ENCODE measurements around the gene PFKFB2. TPM values are rescaled to one million over a fixed set of nuclear protein-coding genes. Genes with fewer than 3 reads are reported as not detected.
"Not testable (repeated sequence)": the region's sequence is repeated elsewhere in the genome, so short reads cannot be mapped to it uniquely, and the experiment has no call there.

Gene PFKFB2
- polyA plus RNA-seq, 1 donor from 2014 or later, result 2.2 TPM

DNA sequence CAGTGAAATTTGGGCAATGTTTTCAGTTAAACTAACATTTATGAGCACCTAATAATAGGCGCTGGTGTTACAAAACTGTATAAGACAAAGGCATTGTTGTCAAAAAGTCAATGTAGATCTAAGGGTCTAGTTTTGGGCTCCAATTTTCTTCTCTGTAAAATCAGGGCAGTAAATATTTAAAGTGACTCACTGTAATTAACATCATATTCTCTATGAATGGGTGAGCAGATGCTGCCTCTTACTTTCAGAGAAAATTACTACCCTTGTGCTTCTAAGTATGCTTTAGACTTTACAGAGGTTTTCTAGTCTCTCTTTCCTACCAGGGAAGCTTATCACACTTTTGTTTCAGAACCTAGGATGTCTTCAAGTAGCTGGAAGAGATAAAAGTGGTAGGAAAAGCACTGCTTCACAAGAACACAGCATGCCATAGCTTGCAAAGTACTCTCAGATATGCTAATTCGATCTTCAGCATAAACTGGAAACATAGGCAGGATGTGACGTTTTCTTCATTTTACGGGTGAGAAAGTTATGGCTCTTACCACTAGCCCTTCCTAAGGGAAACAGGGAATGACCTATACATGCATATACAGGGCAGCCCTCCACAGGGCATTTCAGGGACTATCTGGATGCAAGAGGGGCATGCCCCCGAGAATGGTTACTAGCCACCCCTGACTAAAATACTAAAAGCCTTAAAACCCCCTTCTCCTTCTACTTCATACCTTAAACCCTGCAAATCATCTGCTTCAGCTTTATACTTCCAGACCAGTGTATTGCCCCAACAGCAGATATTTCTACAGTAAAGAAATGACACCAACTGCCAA lies 23.2 kb upstream of the PFKFB2 start:
- no peaks in the 10 kb centered on the region for H3K4me1 Mint-ChIP-seq
- no peak overlapping the region for H3K4me3 Mint-ChIP-seq
- H3K36me3 Mint-ChIP-seq, result no peaks in the 10 kb centered on the region
- peaks cover 0 to 2% (median 0%) of the 10 kb centered on the region in 3 donors for H3K9me3 Mint-ChIP-seq
- no peak overlapping the region for H3K27ac Mint-ChIP-seq
- peaks cover 27% of the 10 kb centered on the region for H3K27me3 Mint-ChIP-seq

DNA sequence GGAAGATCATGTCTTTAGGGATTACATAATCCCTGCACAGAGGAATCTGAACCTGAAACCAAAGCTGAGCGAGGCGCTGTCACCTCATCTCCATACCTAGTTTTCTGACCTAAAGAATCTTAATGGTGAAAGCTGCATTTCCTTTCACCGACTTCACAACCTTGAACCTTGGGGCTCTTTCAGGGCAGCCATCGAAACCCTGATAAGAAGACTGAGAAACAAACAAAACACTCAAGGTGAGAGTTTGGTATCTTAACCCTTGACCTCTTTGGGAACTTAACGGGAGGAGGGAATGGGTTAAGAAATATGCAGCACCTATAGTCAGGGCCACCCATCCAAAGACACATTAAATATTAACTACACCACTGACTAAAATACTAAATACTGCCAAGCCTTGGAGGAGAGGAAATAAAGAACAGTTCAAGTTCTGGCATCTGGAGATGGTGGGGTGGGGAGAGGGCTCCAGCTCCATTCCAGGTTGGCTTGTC lies 22.5 kb upstream of the PFKFB2 start:
- Mint-ChIP-seq H3K9me3 (peaks cover 0 to 2% (median 0%) of the 10 kb centered on the region in 3 donors), H3K36me3 (no peaks in the 10 kb centered on the region), H3K27me3 (peaks cover 26% of the 10 kb centered on the region), H3K4me3 (no peak overlapping the region), H3K4me1 (no peaks in the 10 kb centered on the region), H3K27ac (no peak overlapping the region)

- Mint-ChIP-seq H3K9me3 (peaks cover 0 to 2% (median 0%) of the 10 kb centered on the region in 3 donors), H3K27me3 (peaks cover 26% of the 10 kb centered on the region), H3K4me1 (no peaks in the 10 kb centered on the region), H3K4me3 (no peak overlapping the region), H3K27ac (no peak overlapping the region), H3K36me3 (no peaks in the 10 kb centered on the region)
Observed at GRCh38 chr1:207031016-207031415, 22.1 kb upstream of the PFKFB2 start.

DNA sequence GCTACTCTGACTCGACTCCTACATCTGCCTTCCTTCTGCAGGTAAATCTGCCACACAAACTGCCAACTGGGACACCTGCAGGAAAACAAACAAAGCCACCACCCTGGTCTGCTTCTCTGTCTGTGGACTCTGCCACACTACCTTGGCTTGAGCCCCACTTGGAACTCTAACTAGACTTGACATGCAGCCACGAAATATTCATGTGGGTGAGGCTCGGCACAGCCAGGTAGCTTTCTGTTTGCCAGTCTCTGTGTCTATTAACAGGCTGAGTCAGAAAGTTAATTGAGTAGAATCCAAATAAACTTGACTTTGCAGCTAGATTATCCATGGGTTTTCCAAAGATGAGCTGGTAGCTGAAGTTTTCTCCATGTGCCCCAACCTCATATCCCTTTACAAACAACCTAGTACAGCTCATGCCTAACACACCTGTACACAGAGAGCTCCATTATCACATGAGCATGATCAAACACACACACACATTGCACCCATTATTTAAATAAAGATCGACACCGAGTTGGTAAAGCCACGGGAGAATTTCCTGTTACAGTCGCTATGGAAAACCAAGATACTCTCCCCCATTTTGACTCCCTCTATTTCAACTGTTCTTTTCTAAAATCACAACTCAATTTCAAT lies 21.3 kb upstream of the PFKFB2 start:
- Mint-ChIP-seq H3K4me3 (no peak overlapping the region), H3K27ac (no peak overlapping the region), H3K36me3 (no peaks in the 10 kb centered on the region), H3K9me3 (peaks cover 0 to 2% (median 0%) of the 10 kb centered on the region in 3 donors), H3K27me3 (peaks cover 26% of the 10 kb centered on the region), H3K4me1 (no peaks in the 10 kb centered on the region)

GRCh38 chr1:207032528-207033017 lies 20.5 kb upstream of the PFKFB2 start, which contains the start of gene C1orf116:
Gene C1orf116 (minus strand): TSS chr1:207032756. CDS start chr1:207027598, 5,158 bp downstream.
- no peak within 1 kb of the TSS for H3K27ac Mint-ChIP-seq
- H3K4me1 Mint-ChIP-seq, result no peaks in the 10 kb centered on the region
- peaks cover 0 to 2% (median 0%) of the 10 kb centered on the region in 3 donors for H3K9me3 Mint-ChIP-seq
- H3K36me3 Mint-ChIP-seq, result no peaks in the 10 kb centered on the region
- peaks cover 22% of the 10 kb centered on the region for H3K27me3 Mint-ChIP-seq
- H3K4me3 Mint-ChIP-seq, result no peak within 1 kb of the TSS

DNA sequence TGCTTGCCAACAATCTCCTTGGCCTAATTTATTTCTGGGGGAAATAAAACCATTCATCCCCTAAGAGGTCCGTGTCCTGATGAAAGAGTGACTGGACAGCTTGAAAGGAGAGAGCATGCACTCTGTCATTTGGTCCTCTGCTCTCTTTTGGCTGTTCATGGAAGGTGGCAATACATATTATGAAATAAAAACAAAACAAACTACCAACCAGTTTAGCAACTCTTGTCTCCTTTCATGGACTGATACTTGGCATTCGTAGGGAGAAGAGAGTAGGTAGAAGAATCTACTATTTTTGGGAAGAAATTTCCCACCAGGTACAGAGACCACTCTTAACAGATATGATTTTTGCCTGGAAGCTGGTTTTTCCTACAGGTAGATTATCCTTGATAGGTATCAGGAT lies 19.8 kb upstream of the PFKFB2 start:
- peaks cover 18% of the 10 kb centered on the region for H3K27me3 Mint-ChIP-seq
- peaks cover 0 to 2% (median 0%) of the 10 kb centered on the region in 3 donors for H3K9me3 Mint-ChIP-seq
- no peak overlapping the region for H3K27ac Mint-ChIP-seq
- no peaks in the 10 kb centered on the region for H3K4me1 Mint-ChIP-seq
- H3K4me3 Mint-ChIP-seq, result no peak overlapping the region
- no peaks in the 10 kb centered on the region for H3K36me3 Mint-ChIP-seq

DNA sequence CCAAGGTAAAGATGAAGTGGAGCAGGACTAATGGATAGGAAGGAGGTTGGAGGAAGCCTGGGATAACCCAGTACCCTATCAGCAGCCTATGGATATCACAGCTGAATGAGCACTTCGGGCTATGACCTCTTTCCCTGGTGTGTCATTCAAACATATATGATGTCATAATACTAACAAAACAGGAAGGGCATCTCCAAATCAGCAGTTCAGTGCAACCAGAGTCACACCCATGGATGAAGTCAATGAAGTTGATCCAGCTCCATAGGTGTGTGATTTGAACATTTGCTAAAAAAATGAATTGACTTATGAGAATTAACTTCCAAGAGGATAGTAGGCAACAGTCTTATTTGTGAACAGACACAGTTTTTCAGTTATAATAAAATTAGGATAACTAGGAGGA lies 18.9 kb upstream of the PFKFB2 start:
- Mint-ChIP-seq H3K36me3 (no peaks in the 10 kb centered on the region), H3K27ac (no peak overlapping the region), H3K27me3 (peaks cover 11% of the 10 kb centered on the region), H3K9me3 (peaks cover 0 to 2% (median 0%) of the 10 kb centered on the region in 3 donors), H3K4me3 (no peak overlapping the region), H3K4me1 (no peaks in the 10 kb centered on the region)

DNA sequence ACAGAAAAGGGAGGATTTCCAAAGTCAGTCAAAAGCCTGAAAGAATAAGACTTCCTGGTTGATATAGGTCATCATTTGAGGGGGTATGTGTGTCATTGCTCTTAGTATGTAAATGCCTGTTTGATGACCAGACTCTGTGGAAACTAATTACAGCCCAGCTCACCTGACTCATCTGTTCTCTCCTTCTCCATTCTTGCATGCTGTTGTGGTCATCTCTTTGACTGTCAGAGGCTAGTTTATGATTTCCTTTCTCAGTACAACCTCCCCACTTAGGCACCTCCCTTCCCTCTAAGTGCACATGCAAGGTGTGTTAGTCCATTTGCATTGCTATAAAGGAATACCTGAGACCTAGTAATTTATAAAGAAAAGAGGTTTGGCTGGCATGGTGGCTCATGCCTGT lies 18.1 kb upstream of the PFKFB2 start:
- Mint-ChIP-seq H3K36me3 (no peaks in the 10 kb centered on the region), H3K27ac (no peak overlapping the region), H3K27me3 (peaks cover 11% of the 10 kb centered on the region), H3K4me1 (no peaks in the 10 kb centered on the region), H3K9me3 (peaks cover 0 to 2% (median 0%) of the 10 kb centered on the region in 3 donors), H3K4me3 (no peak overlapping the region)

DNA sequence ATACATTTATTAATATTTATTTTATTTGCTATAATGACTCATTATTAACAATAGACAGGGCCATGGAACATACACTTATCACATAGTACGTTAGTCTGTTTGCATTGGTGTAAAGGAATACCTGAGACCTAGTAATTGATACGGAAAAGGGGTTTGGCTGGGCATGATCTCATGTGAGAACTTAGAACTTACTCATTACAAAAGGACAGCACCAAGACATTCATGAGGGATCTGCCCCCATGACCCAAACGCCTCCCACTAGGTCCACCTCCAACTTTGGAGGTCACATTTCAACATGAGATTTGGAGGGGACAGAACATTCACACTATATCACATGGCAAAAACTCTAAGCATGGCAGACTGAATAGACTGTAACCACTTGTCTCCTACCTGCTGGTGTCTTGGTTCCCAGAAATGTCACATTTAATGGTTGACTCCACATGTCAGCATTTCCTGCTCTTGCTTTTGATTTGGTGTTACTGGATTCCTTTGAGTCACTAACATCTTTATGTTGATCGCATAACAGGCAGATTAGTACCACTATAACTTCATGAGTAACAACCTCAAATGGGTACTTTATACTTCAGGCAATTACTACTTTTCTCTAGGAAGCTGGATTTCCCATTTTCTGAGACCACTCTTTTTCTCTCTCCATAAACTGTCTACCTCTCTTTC lies 17.1 kb upstream of the PFKFB2 start:
- peaks cover 7% of the 10 kb centered on the region for H3K27me3 Mint-ChIP-seq
- no peaks in the 10 kb centered on the region for H3K9me3 Mint-ChIP-seq
- no peaks in the 10 kb centered on the region for H3K4me1 Mint-ChIP-seq
- H3K36me3 Mint-ChIP-seq, result no peaks in the 10 kb centered on the region
- H3K4me3 Mint-ChIP-seq, result no peak overlapping the region
- H3K27ac Mint-ChIP-seq, result no peak overlapping the region

DNA sequence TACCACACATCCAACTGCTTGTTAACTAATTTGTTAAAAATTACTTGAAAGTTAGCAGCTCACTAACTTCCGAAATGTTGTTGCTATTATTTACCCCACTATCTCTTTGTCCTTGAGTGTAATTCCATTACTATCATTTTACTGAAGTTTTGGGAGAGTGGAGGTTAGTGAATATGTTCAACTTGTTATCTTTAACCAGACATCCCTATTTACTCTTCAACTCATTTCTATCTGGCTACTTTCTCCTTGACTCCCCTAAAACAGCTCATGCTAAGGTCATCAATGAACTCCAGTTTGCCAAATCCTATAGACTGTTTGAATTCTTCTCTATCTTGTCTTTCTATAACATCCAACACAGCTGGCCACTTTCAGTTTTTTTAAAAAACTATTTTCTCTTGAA lies 16.2 kb upstream of the PFKFB2 start:
- Mint-ChIP-seq H3K9me3 (no peaks in the 10 kb centered on the region), H3K27me3 (peaks cover 2% of the 10 kb centered on the region), H3K36me3 (no peaks in the 10 kb centered on the region), H3K27ac (no peak overlapping the region), H3K4me3 (no peak overlapping the region), H3K4me1 (no peaks in the 10 kb centered on the region)

- no peak overlapping the region for H3K27ac Mint-ChIP-seq
- H3K4me1 Mint-ChIP-seq, result no peaks in the 10 kb centered on the region
- no peaks in the 10 kb centered on the region for H3K9me3 Mint-ChIP-seq
- peaks cover 2% of the 10 kb centered on the region for H3K27me3 Mint-ChIP-seq
- peaks cover 2% of the 10 kb centered on the region for H3K36me3 Mint-ChIP-seq
- H3K4me3 Mint-ChIP-seq, result no peak overlapping the region
Observed at GRCh38 chr1:207039380-207040180, 13.5 kb upstream of the PFKFB2 start.

DNA sequence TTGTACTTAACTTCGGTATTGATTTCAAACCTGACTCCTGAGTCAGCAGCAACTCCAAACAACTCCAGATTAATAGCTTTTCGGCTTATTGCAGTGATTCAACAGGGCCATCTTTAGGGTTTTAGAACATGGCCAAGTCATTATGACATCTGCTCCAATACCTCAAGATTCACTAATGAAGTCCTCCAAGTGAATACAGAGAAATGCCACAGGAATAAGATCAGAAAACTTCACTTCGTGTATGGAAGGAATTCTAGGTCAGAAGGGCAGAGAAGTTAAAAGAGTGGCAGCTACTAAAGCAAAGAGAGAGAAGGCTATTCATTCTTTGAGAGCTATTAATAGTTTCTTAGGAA lies 12.9 kb upstream of the PFKFB2 start:
- Mint-ChIP-seq H3K4me3 (no peak overlapping the region), H3K9me3 (no peaks in the 10 kb centered on the region), H3K27me3 (peaks cover 2% of the 10 kb centered on the region), H3K4me1 (peaks cover 0 to 3% (median 0%) of the 10 kb centered on the region in 3 donors), H3K36me3 (peaks cover 4% of the 10 kb centered on the region), H3K27ac (no peak overlapping the region)

DNA sequence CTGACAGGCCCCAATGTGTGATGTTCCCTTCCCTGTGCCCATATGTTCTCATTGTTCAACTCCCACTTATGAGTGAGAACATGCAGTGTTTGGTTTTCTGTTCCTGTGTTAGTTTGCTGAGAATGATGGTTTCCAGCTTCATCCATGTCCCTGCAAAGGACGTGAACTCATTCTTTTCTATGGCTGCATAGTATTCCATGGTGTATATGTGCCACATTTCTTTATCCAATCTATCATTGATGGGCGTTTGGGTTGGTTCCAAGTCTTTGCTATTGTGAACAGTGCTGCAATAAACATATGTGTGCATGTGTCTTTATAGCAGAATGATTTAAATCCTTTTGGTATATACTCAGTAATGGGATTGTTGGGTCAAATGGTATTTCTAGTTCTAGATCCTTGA lies 11.7 kb upstream of the PFKFB2 start:
- not testable (repeated sequence) for H3K4me3 Mint-ChIP-seq, H3K27me3 Mint-ChIP-seq, H3K9me3 Mint-ChIP-seq, H3K4me1 Mint-ChIP-seq, H3K36me3 Mint-ChIP-seq
- H3K27ac Mint-ChIP-seq, result peak overlapping the region in 1 of 3 donors; percentile 27

DNA sequence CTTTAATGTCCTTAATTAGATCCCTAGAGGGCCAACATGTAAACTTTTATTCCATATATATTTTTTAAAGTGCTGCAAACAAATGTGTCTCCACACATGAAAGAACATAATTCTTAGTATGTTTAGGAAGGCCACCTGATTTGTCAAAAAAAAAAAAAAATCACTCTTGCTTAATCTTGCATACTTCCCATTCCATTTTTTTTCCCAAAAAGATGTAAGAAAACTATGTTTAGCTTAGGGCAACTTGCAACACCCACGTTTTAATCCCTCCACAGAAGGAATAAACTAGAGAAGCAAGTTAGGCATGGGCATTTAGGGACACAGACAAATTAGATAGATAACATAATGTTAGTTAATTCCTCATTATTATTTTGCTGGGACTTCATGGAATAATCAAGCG lies 7.6 kb upstream of the PFKFB2 start:
- peaks cover 6% of the 10 kb centered on the region for H3K36me3 Mint-ChIP-seq
- H3K4me1 Mint-ChIP-seq, result peaks cover 16 to 28% (median 19%) of the 10 kb centered on the region in 3 donors
- H3K4me3 Mint-ChIP-seq, result no peak overlapping the region
- no peaks in the 10 kb centered on the region for H3K9me3 Mint-ChIP-seq
- no peak overlapping the region for H3K27ac Mint-ChIP-seq
- H3K27me3 Mint-ChIP-seq, result no peaks in the 10 kb centered on the region

All from IgD-negative memory B cell (primary cell).